ENCODE data around the gene TLCD3A. TPM values are rescaled to one million over a fixed set of nuclear protein-coding genes. Genes with fewer than 3 reads are reported as not detected.
A peak's percentile ranks its signal among the peaks of the same experiment; 100 is the strongest.
"Not testable (repeated sequence)": the region's sequence is repeated elsewhere in the genome, so short reads cannot be mapped to it uniquely, and the experiment has no call there.

The TLCD3A gene
- 10 to 100 TPM in 1 of 2 donors, 1 to 10 TPM in 1; 9.9 to 10.4 TPM for total RNA-seq
- long read RNA-seq, donor 1, partial matches to known transcripts = 1 of 3 reads
- long read RNA-seq, donor 1, other reads (novel, unspliced or antisense) = 0 of 3 reads
- long read RNA-seq, donor 2, transcript FAM57A-202 (5 exons, 2,412 nt) = major isoform, 6 of 15 reads
- long read RNA-seq, donor 2, partial matches to known transcripts = 2 of 15 reads
- long read RNA-seq, donor 2, other reads (novel, unspliced or antisense) = 3 of 15 reads

DNA sequence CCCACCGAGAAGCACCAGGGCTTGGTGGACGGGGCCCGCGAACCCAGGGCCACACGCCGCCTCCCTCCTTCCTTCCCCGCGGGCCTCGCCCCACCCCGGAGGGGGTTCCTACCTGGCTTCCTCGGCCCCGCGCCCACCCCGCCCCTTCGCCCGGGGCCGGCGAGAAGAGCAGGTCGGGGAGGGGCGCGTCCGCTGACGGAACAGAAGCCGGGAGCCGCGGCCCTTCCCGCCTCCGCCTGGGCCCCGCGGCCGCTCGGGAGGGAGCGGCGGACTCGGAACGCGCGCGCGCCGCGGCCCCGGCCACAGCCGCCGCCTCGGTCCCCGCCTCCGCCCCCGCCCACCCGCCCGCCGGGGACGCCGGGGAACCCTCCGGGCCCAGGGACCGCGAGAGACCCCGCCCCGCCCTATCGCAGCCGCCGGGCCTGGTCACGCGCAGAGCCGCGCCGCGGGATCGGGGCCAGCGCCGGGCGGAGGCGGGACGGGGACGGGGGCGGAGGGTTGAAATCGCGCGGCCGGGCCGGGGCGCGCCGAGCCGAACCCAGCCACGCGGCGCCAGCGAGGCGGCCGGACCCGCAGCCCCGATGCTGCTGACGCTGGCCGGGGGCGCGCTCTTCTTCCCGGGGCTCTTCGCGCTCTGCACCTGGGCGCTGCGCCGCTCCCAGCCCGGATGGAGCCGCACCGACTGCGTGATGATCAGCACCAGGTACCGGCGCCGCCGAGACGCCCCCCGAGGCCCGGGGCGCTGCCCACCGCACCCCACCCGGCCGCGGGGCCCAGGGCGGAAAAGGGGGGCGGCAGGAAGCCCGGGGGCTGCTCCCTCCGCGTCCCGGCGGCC, at the start of gene TLCD3A:
Gene TLCD3A, plus strand, starts transcription at position 530 of the 835 bp plus-strand sequence. Its CDS starts 52 bp downstream, at position 582.
- peak; percentile 88 for DNase-seq (ENCODE audit: low spot score)
- intact Hi-C loops (cut with DNase I) = no loop called here

DNA sequence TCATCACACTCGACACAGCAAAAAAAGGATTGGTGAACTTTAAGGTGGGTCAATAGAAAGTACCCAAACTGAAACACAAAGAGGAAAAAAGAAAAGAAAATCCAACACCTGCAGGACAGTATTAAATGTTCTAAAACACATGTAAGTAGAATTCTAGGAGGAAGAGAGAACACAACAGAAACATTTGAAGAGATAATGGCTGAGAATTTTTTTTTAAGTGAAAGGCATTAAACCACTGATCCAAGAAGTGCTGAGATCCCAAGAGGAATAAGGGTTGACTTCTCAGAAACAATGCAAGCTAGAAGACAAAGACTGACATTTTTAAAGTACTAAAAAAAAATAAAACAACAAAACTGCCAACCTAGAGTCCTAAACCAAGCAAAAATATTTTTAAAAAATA, 49.4 kb upstream of the TLCD3A start:
- intact Hi-C loops (cut with DNase I) = no loop called here
- DNase-seq (ENCODE audit: low spot score) = no peak

DNA sequence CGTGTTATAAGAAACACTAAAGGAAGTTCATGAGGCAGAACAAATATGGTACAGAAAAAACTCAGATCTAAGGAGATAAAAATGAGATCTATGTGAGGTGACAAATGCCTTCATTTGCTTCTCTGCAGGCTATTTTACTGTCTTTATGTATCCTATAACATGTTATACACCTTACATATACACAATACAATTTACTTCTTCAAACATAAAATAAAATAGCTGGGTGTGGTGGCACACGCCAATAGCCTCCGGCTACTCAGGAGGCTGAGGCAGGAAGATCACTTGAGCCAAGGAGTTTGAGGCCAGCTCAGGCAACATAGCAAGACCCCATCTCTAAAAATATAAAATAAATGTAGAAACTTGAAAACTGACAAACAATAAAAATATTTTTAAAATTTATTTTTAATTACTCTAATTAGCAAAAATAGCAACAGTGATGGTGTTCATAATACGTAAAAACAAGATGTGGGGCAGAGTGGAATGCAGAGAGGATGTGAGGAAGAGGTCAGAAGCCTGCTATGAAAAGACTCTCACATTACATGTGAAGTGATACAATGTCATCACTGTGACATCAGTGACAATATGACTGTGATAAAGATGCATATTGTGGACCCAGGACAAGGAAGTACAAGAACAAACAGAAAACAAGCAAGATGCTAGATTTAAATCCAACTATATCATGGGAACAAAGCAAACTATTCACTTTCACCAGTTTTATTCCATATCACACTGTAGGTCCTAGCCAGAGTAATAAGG, 48.7 kb upstream of the TLCD3A start:
- intact Hi-C loops (cut with DNase I) = no loop called here
- no peak for DNase-seq (ENCODE audit: low spot score)

DNA sequence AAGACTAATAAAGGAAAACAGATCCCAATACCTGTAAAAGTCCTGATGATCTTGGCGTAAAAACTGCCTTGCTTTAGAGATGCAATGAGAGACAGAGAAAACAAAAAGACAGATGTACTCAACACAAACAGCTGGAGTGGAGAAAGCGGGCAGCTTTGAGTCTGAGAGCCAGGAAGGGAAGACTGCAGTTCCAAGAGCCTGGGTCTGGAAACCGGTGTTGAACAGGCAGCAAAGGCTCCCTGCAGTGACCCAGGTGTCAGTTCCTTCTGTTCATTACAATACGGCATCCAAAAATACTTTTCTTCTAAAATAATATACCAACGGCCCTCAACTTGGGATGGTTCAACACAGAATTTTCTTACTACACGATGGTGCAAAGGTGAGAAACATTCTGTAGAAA, 47.4 kb upstream of the TLCD3A start:
- intact Hi-C loops (cut with DNase I) = no loop called here
- DNase-seq (ENCODE audit: low spot score) = no peak

DNA sequence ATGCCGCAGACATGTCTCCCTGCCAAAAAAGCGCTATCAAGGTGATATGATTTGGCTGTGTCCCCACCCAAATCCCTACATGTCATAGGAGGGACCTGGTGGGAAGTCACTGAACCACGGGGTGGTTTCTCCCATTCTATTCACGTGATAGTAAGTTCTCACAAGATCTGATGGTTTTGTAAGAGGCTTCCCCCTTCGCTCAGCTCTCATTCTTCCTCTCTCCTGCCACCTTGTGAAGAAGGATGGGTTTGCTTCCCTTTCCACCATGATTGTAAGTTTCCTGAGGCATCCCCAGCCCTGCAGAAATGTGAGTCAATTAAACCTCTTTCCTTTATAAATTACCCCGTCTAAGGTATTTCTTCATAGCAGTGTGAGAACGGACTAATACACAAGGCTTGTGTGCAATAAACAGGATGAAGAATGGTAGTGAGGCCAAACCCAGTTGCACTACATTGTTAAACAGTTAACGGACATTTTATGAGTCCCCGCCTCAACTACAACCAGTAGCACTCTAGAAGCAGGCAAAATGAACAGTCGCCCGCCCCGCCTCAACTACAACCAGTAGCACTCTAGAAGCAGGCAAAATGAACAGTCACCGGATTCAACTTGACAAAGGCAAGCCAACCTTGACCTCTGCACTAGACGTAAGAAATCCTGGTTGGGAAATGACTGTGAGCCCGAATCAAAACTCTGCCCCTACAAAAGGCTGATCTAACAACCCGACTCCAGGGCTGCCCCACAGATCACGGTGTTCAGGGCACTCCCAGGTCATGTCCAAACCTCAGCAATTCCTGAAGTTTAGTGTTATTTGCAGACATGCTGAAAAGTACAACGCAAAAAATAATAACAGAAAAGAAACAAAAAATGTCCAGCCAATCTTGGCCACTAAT, 44.1 kb upstream of the TLCD3A start:
- intact Hi-C loops (cut with DNase I) = no loop called here
- no peak for DNase-seq (ENCODE audit: low spot score)

DNA sequence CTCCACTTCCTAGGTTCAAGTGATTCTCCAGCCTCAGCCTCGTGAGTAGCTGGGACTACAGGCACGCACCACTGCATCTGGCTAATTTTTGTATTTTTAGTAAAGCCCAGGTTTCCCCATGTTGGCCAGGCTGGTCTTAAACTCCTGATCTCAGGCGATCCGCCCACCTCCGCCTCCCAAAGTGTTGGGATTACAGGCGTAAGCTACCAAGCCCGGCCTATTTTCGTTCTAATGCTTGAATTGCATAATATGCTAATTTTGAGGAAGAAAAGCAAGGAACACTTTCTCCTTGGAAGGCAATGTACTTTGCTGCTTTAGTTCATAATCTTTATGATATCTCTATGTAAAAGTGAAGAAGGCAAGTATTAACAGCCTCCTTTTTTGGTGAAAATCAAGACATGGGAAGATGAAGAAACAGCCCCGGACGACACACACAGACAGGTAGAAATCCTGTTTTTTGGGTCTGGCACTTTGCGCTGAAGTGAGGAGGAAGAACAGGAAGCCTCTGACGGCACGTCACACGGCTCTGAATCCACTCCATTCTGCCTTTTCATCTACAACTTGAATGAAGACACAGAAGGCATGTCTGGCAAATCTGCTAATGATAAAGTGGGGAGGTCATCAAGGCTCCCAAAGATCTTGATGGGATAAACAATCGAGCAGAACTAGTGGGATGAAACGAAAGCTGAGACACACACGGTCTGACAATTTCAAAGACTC, 42.7 kb upstream of the TLCD3A start:
- intact Hi-C loops (cut with DNase I) = no loop called here
- no peak for DNase-seq (ENCODE audit: low spot score)

DNA sequence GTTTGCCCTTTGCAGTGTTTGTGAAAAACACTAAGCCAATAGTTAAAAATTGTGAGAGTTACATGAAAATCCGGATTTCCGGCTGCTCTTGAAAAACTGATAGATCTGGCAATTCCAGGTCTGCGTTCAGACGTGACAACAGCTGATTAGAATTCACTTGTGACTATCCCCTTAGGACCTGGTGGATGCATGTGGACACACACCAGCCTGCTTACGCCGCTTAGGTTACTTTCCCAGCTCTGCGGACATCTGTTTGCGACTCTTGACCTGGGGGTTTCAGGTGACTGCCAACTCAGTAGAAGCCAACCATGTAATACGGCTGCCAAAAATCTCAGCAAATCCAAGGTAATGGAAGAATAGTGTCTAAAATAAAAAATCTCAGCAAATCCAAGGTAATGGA, 42.0 kb upstream of the TLCD3A start:
- intact Hi-C loops (cut with DNase I) = no loop called here
- no peak for DNase-seq (ENCODE audit: low spot score)

DNA sequence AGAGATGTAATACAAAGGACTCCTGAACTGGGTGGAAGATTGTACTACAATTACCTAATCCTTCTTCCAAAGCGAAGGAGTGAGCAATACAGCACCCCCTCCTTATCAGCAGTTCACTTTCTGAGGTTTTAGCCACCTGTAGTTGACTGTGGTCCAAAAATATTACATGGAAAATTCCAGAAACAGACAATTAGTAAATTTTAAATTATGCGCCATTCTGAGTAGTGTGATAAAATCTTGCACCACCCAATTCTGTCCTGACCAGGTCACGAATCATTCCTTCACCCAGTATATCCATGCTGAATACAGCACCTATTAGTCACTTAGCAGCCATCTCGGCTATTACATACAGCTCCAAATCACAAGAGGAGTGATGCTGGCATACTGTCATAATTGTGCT, 41.0 kb upstream of the TLCD3A start:
- no peak for DNase-seq (ENCODE audit: low spot score)
- intact Hi-C loops (cut with DNase I) = no loop called here

DNA sequence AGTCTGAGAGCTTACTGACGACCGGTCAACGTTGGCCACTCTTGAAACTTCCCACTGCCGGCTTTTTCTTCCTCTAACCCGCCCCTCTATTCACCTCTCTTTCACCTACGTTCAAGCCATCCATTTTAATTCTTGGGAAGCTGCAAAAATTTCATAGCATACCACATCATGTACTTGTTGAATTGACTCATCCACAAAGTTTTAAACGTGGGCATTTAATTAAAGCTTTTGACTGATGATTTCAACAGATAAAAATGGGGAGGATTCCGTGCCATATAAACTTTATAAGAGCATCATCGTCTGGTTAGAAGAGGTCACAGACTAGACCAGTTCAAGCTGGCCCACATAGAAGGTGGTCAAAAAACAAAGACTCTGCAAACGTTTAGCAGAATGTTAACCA, 40.3 kb upstream of the TLCD3A start:
- intact Hi-C loops (cut with DNase I) = no loop called here
- DNase-seq (ENCODE audit: low spot score) = no peak

DNA sequence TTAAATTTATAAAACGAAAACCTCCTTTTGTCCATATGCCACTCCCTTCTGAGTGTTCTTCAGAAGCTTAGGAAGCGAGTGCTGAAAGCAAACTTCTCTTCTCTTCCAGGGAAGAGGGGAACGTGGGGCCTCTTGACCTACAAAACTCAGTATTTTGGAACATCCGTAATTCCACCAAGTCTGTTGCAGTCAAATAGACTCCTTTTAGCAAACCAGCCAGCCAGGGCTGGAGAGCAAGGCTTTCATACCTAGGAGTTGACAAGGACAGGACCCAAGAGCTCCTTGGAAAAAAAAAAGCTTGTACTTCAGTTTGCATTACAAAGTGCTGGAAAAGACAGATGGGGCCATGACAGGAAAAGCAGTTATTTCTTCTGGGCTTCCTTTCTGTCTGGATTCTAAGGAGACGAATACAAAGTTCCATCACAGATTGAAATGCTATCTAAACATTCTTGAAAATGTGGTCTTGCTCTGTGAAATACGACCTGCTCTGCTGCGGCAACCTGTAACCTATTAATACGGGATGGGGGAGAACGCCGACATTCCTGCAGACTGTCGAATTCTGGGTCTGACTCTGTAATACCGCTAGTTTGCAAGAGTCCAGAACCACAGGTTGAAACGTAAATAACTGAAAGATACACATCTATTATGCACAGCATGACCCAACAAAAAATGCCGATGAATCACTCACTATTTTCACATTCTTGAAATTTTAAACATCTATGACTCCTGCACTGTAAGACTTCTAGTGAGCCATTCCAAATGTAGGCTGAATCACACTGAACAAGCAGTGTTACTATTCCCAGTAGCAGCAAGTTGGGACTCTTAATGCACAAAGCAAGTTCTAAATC, 38.4 kb upstream of the TLCD3A start:
- intact Hi-C loops (cut with DNase I) = no loop called here
- no peak for DNase-seq (ENCODE audit: low spot score)

DNA sequence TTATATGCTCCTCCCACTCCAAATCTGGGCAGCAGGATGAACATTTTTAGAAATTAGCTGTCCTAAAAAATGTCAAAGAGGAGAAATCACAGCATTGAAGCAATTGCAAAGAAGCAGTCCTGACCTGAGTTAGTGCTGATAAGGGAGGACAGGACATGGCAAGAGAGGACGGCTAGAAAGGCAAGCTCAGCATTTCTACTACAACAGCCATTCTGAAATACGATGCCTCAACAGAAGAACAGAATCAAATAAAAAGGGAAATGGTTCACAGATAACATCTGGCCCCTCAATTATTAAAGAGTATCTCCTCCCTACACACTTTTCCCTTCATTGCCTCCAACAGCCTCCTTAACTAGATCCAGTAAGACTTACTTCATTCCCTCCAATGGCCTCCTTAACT, 36.0 kb upstream of the TLCD3A start:
- no peak for DNase-seq (ENCODE audit: low spot score)
- intact Hi-C loops (cut with DNase I) = no loop called here

DNA sequence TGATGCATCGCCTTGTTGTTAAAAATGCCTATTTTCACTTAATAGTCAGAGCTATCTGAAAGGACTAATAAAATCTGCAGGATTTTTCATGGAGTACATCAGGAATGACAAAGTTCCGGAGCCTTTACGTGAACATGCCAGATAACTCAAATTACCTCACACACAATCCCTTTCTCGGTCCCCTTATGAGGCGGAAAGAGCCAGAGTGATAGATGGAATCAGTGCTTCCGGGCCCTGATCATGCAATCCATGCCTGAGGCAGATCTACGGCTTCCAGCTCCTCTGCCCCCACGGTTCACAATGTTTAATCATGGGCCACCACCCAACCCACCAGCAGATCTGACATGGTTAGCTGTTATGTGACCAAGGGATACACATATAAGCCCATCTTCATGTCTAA, 34.7 kb upstream of the TLCD3A start:
- intact Hi-C loops (cut with DNase I) = no loop called here
- no peak for DNase-seq (ENCODE audit: low spot score)

DNA sequence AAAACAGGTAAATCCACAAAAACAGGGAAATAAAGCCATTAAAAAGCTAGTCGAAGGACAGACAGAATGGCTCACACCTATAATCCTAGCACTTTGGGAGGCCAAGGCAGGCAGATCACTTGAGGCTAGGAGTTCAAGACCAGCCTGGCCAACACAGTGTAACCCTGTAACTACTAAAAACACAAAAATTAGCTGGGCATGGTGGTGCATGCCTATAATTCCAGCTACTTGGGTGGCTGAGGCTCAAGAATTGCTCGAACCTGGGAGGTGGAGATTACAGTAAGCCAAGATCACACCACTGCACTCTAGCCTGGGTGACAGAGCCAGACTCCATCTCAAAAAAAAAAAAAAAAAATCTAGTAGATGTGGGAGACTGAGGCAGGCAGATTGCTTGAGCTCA, 34.3 kb upstream of the TLCD3A start:
- DNase-seq (ENCODE audit: low spot score); intact Hi-C loops (cut with DNase I): not testable (repeated sequence)

DNA sequence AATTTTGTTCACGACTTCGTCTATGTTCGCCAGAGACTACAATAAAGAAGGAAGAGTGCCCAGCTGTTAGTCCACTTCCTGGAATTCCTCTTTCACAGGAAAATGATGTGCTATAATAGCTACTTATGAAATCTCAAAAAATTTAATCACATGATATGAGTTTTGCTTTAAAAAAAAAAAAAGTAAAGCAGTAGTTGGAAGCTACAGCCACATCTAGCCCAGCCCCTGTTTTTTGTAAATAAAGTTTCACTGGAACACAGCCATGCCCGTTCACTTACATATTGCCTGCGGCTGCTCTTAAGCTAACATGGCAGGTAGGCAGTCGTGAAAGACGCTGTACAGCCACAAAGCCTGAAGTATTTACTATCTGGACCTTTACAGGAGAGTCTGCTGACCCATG, 33.1 kb upstream of the TLCD3A start:
- intact Hi-C loops (cut with DNase I) = no loop called here
- DNase-seq (ENCODE audit: low spot score) = no peak

DNA sequence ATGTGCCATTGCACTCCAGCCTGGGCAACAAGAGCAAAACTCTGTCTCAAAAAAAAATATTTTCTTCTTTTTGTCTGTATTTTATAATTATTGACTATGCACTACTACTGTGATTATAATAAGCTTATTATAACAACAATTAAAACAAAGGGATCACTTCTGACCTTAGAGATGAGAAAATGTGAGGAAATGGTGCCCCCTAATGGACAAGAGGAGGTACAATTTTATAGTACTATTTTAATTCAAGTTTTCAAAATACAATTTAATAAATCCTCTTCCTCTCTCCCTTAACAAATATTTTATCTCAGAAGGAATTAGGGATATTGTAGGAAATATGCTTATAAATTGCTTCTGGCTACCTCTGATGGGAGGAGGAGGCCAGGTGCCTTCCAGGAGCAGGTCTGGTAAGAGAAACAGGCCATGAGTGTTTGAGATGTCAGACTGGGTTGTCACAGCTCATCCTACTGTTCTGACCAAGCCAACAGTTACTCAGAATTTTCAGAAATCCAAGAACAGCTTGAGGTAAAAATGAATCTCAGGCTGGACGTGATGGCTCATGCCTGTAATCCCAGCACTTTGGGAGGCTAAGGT, 31.8 kb upstream of the TLCD3A start:
- intact Hi-C loops (cut with DNase I) = loop anchor here (2.0 to 5.0 kb wide), 2 partner anchors 288 kb away; a partner anchor contains a TSS
- DNase-seq (ENCODE audit: low spot score) = no peak

DNA sequence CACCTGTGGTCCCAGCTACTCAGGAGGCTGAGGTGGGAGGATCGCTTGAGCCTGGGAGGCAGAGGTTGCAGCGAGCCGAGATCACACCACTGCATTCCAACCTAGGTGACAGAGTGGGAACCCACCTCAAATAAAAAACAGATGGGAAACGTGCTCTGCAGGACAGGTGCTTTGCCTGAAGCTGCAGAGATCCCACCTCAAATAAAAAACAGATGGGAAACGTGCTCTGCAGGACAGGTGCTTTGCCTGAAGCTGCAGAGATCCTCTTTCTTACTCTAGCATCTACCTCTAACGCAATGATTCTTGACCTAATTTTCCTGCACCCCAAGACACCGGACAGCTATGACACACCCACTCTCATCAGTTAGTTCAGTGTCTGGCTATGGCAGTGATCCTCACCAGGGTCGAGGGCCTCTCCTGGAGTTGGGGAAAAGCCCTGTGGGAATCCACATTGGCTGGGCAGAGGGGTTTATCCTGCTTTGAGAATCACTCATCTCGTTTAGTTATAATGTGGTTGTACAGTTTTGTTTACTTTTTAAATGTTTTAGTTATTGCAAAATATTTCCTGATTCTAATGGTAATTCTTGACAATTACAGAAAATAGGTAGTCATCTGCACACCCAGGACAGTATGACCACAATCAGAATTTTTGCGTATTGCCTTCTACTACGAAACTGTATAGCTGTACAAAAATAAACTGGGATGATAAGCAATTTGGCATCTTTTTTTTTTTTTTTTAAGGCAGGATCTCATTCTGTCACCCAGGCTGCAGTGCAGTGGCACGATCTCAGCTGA, 29.1 kb upstream of the TLCD3A start:
- no peak for DNase-seq (ENCODE audit: low spot score)
- intact Hi-C loops (cut with DNase I) = loop anchor here in 1 of 2 donors (5.0 kb wide), 1 partner anchor 291 kb away; a partner anchor contains a TSS
